GM23248 (cell line): Measurements from ENCODE around the gene TLE1.

Experiments used
- EZH2 ChIP-seq: fragments of 200-600 bp; sonication (generic); IDR thresholded peaks from 2 replicates; pipeline ENCODE4 v1.6.1; 2018; ENCODE audit warnings: antibody characterized with exemption, mild to moderate bottlenecking; ENCODE audit not compliant: insufficient read depth, poor library complexity, severe bottlenecking
- EZH2phosphoT487 ChIP-seq: fragments of 200-600 bp; sonication (generic); IDR thresholded peaks from 2 replicates; pipeline ENCODE4 v1.6.1; 2018; ENCODE audit warnings: antibody characterized with exemption, moderate library complexity, mild to moderate bottlenecking, low read depth; ENCODE audit not compliant: insufficient read depth

DNA sequence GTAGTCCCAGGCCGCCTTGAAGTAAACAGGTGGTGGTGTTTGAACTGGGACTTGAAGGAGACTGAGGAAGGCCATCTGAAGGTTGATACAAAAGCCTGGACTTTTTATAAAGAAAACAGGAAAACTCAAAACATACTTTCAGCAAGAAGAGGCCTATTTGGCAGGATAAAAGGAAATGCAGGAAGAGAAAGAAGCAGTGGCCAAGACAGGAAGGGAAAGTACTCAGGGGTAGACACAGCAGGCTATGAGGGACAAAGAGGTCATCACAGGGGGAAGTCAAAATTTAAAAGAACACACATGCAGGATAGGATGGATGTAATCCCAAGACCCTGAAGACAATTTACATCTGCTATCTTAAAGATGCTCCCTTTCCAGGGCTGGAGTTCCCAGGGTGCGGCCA, 13.0 kb downstream of the TLE1 start:
- TF ChIP-seq EZH2 (no peak), EZH2phosphoT487 (no peak)
